Ureter (tissue), 1 donor: ENCODE results near the gene RAP1GAP2. TPM values are rescaled to one million over a fixed set of nuclear protein-coding genes. Genes with fewer than 3 reads are reported as not detected.
"Not testable (repeated sequence)": the region's sequence is repeated elsewhere in the genome, so short reads cannot be mapped to it uniquely, and the experiment has no call there.

ENCODE experiments used
- DNase-seq: peaks from one replicate; pipeline ENCODE4 v3.0.0-alpha.2; 2020; ENCODE audit warnings: low spot score
- total RNA-seq: library from RNA; stranded (reverse); gene quantifications from one replicate; pipeline ENCODE4 v1.2.4, GENCODE V29; 2023
- donor health status: DM: yes; HTN: yes; CAD: no.

The RAP1GAP2 gene
- total RNA-seq, 1 donor from 2014 or later: 49.2 TPM

GRCh38 chr17:2883544-2884213, 87.4 kb downstream of the RAP1GAP2 start:
- no peak for DNase-seq

DNA sequence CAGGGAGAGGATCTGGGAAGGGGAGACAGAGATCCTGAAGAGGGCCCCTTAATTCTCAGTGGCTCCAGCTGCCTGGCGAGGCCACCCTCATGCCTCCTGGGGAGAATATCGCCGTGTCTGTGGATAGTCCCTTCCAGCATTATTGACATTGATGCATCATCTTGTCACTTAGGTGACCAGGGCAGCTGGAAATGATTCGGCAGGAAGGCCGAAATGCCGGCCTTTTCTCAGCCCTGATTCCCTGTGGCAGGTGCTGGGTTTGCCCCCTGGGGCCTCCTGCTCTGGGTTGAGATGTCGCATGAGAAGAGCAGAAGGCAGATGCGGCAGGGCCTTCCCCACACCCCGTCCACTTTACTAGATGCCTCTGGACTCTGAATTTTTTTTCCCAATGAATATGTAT, 89.5 kb downstream of the RAP1GAP2 start:
- no peak for DNase-seq

- no peak for DNase-seq
Observed at GRCh38 chr17:2888326-2888725, 92.1 kb downstream of the RAP1GAP2 start.

DNA sequence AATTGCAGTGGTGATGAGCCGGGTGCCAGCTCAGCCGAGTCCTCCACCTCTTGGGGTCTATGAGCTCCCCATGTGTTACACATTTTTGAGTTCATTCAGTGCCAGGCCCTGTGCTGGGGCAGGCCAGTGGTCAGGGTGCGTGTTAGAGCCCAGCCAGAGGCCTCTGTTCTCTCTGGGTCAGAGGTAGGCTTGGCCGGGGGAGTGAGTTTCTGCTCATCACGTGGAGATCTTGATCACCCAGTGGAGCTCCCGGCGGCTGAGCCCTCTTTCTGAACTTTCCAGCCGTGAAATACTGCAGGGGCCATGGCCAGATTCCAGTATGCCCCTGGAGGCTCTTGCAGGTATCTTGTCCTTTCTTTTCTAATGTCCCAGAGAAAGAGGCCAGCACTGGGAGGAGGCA, 93.0 kb downstream of the RAP1GAP2 start:
- no peak for DNase-seq

DNA sequence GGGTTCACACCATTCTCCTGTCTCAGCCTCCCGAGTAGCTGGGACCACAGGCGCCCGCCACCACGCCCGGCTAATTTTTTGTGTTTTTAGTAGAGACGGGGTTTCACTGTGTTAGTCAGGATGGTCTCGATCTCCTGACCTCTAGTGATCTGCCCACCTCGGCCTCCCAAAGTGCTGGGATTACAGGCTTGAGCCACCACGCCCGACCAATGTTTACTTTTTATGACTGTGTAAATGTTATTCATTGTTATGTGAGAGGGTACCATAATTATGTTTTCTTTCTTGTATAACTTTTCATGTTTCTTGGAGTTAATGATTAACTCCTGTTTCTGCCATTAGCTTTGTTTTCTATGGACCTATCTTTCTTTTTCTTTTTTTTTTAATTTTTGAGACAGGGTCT, 94.5 kb downstream of the RAP1GAP2 start:
- not testable (repeated sequence) for DNase-seq

- DNase-seq: peak; percentile 58
Observed at GRCh38 chr17:2892305-2892971, 96.2 kb downstream of the RAP1GAP2 start.

GRCh38 chr17:2893422-2893914, 97.2 kb downstream of the RAP1GAP2 start:
- DNase-seq: no peak

DNA sequence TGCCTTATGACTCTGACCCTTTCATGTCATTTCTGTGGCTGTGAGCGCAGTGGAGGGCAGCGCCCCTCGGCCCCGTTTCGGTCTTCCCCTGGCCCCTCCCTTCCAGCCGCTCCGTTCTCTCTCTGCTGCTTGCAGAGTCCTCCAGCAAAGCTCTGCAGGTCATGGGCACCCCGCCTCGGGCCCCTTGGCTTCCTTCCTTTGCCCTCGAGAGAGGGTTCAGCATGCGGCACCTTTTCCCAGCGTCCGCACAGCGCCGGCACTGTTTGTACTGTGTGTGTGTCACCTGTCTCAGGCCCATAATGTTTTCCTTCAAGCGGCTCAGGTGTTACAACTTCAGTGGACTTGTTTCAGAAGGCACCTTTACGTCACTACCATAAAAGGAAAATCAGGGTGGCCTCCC, 98.5 kb downstream of the RAP1GAP2 start:
- no peak for DNase-seq

DNA sequence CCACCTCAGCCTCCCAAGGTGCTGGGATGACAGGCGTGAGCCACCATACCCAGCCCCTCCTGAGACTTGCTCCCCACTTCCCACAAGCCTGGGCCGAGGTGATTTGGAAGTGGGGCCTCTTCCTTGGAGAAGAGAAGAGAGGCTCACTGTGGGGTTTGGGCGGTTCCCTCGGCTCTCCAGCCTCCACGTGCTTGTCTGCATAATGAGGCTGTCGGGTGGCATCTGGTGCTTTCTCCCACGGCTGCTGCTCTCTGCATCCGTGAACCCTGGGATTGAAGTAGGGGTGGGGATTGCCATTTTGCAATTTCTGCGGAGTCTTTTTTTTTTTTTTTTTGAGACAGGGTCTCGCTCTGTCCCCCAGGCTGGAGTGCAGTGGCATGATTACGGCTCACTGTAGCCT, 101.4 kb downstream of the RAP1GAP2 start:
- DNase-seq: no peak

DNA sequence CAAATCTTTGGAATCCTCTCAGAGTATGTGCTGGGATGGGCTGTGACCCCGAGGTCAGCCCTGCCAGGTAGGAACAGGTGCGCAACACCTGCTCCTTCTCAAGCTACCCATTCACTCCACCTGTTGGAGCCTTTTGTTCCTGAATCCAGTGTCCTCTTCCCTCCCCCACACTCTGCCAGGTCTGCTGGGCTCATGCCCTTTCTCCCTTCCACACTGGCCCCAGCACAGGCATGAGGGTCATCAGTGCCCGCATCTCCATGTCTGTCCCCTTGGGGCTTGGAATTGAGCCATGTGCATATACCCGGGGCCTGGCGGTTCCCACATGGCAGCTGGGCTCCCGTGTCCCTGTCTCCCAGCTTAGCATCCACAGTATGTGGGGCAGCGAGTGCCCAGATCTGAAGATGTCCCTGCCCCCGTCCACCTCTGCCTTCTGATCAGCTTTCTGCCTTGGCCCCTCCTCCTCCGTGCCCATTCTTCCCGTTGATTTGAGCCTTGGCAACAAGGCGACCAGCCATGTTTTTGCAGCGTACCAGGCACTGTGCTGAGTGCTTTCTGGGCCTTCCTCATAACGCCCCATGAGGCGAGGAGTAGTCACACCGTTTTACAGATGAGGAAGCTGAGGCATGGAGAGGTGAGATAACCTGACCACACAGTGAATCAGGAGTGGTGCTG, 102.2 kb downstream of the RAP1GAP2 start:
- DNase-seq: no peak

- no peak for DNase-seq
Observed at GRCh38 chr17:2899906-2900305, 103.7 kb downstream of the RAP1GAP2 start.

- no peak for DNase-seq
Observed at GRCh38 chr17:2900842-2901241, 104.6 kb downstream of the RAP1GAP2 start.

DNA sequence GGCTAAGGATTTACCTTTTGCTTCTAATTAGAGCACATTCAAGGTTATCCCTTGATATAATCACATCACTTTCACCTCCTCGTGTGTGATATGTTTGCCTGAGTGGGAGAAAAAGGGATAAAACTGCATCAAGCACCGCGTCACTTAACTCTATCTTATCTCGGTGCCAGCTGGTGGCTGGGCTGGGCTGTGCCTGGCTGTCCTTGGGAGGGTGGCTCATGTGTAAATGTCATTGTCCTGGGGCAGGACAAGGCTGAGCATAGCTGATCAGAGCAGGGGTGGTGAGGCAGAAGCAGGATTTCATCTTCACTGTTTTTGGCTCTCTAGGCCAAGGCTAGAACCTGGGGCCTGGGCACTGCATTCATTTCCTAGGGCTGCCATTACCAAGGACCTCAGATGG, 105.3 kb downstream of the RAP1GAP2 start:
- no peak for DNase-seq

DNA sequence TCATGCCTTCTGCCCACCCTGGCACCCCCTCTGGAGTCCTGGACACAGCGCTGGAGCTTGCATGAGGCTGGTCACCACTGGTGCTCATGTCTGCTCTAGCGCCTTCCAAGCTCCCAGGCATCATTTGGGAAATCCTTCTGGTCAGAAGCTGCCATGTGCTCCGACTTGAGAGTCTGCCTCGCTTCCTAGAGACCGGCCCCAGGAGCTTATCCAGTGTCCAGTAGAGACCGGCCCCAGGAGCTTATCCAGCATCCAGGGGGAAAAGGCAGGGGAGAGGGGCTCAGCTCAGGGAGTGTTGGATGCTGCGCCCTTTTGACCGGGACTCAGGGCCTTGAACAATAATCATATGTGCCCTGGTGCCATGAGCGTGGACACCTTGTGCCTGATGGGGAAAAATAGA, 106.3 kb downstream of the RAP1GAP2 start:
- DNase-seq: no peak

GRCh38 chr17:2903193-2903974, 107.1 kb downstream of the RAP1GAP2 start:
- no peak for DNase-seq

DNA sequence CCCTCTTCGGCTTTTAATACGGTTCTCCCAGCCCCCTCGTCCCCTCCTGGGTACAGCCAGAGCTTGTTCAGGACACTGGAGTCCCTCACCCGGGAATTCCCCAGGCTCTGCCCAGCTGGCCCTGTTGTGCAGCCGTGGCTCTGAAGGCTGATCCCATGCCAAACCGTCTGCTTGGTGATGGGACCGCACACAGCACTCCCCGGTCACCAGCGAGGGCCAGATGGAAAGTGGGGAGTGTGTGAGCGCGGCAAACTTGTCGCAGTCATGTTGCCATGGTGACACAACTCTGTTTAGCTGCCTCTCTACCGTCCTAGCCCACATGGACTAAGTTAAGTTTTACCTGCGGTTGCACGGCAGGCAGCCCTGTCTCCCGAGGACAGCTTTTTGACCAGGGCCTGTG, 107.9 kb downstream of the RAP1GAP2 start:
- DNase-seq: no peak

- no peak for DNase-seq
Observed at GRCh38 chr17:2905269-2905668, 109.0 kb downstream of the RAP1GAP2 start.

GRCh38 chr17:2905696-2906501, 109.7 kb downstream of the RAP1GAP2 start:
- no peak for DNase-seq

DNA sequence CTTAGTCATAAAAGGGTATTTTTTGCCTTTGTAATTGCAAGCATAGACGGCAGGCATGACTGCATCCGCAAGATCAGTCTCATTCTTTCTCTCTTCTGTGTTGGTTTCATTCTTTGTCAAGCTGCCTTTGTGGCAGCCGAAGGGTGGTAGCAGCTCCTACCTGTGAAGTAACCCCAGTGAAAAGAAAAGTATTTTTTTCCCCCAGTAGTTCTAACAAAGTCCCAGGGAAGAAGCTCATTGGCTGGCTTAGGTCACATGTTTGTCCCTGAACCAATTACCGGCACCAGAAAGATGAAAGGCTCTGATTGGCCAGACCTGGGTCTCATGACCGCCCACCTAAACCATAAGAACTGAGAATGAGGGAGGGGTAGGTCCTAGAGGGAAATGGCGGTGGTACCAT, 110.7 kb downstream of the RAP1GAP2 start:
- DNase-seq: no peak

- DNase-seq: no peak
Observed at GRCh38 chr17:2909175-2909845, 113.1 kb downstream of the RAP1GAP2 start.

DNA sequence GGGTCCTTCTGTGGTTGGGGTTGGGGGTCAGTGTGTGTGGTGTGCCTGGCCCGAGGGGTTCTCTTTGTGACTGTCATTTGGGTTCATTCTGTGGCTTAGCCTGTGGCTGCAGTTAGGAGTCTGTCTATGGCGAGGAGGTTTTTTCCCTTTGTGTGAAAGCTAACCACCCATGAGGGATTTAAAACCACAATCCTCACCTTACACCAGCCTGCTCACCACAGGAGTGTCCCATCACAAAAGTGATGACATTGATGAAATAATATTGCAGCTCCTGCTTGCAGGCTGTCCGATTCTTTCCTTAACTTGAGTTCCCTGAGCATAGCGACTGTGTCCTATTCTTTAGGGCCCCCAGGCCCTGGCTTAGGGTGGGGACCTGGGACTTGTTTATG, 113.6 kb downstream of the RAP1GAP2 start:
- no peak for DNase-seq
